OCI-LY7 (cell line): ENCODE results near the gene MYRFL. TPM values are rescaled to one million over a fixed set of nuclear protein-coding genes. Genes with fewer than 3 reads are reported as not detected.
A peak's percentile ranks its signal among the peaks of the same experiment; 100 is the strongest.

ENCODE experiments used
- BruUV-seq: library from RNA; stranded (reverse); fragments of 400-500 nt; replicated peaks from 2 replicates; lab custom pipeline; 2021; lab: Mats Ljungman, UMichigan
- CTCF ChIA-PET: fragments of 300-600 bp; sonication (Branson Sonifier 250); formaldehyde crosslinking; loops from one replicate; lab custom pipeline; 2022; ENCODE audit warnings: antibody characterized with exemption; ENCODE audit not compliant: unreplicated experiment; lab: Charles Lee
- POLR2A ChIA-PET: fragments of 300-600 bp; sonication (Branson Sonifier 250); formaldehyde crosslinking; loops from one replicate; lab custom pipeline; 2022; ENCODE audit warnings: antibody characterized with exemption; lab: Charles Lee
- DNase-seq: peaks from one replicate; pipeline ENCODE4 v3.0.0-alpha.2; 2015; ENCODE audit warnings: low spot score
- H2AFZ ChIP-seq: fragments of 200-600 bp; sonication (generic), shearing (Covaris generic); 2 replicates; pipeline ENCODE4 v1.6.1; 2014; ENCODE audit warnings: mild to moderate bottlenecking, antibody characterized with exemption, low read length, moderate library complexity
- H3K27ac ChIP-seq: fragments of 200-600 bp; sonication (generic); 2 replicates; pipeline ENCODE4 v1.5.1; 2014; ENCODE audit warnings: mixed run types, low read depth, mild to moderate bottlenecking, moderate library complexity, low read length, inconsistent platforms; ENCODE audit not compliant: poor library complexity, severe bottlenecking
- H3K36me3 ChIP-seq: fragments of 200-600 bp; sonication (generic); 2 replicates; pipeline ENCODE4 v1.6.1; 2014; ENCODE audit warnings: mild to moderate bottlenecking, antibody characterized with exemption, low read length, moderate library complexity, mixed read lengths; ENCODE audit not compliant: insufficient read depth
- H3K4me1 ChIP-seq: fragments of 200-600 bp; sonication (generic); 2 replicates; pipeline ENCODE4 v1.5.1; 2014; ENCODE audit warnings: mild to moderate bottlenecking, low read length; ENCODE audit not compliant: insufficient read depth, poor library complexity, severe bottlenecking
- H3K4me2 ChIP-seq: fragments of 200-600 bp; sonication (generic); 2 replicates; pipeline ENCODE4 v1.6.1; 2014; ENCODE audit warnings: mild to moderate bottlenecking, low read length
- H3K4me3 ChIP-seq: fragments of 200-600 bp; sonication (generic); 2 replicates; pipeline ENCODE4 v1.5.1; 2014; ENCODE audit warnings: mild to moderate bottlenecking, low read depth, low read length; ENCODE audit not compliant: poor library complexity, severe bottlenecking
- H3K79me2 ChIP-seq: fragments of 200-600 bp; sonication (generic); 2 replicates; pipeline ENCODE4 v1.6.1; 2016; ENCODE audit warnings: low read depth, mild to moderate bottlenecking, low read length, moderate library complexity, mixed read lengths; ENCODE audit not compliant: insufficient read depth
- H3K9me2 ChIP-seq: fragments of 200-600 bp; sonication (generic); 2 replicates; pipeline ENCODE4 v1.6.1; 2016; ENCODE audit warnings: mild to moderate bottlenecking, low read length, mixed read lengths; ENCODE audit not compliant: insufficient read depth
- H3K9me3 ChIP-seq: fragments of 200-600 bp; sonication (generic); 2 replicates; pipeline ENCODE4 v1.6.1; 2014; ENCODE audit warnings: mild to moderate bottlenecking, mixed run types, low read length, mixed read lengths
- H4K20me1 ChIP-seq: fragments of 200-600 bp; sonication (generic); 2 replicates; pipeline ENCODE4 v1.6.1; 2014; ENCODE audit warnings: mild to moderate bottlenecking, antibody characterized with exemption, low read length, moderate library complexity, mixed read lengths; ENCODE audit not compliant: insufficient read depth
- CTCF ChIP-seq: fragments of 200-600 bp; sonication (generic); conservative IDR thresholded peaks from 2 replicates; pipeline ENCODE4 v1.5.1; 2014; ENCODE audit warnings: mild to moderate bottlenecking, antibody characterized with exemption, low read length, moderate library complexity, mixed read lengths
- EZH2phosphoT487 ChIP-seq: fragments of 200-600 bp; sonication (generic); IDR thresholded peaks from 2 replicates; pipeline ENCODE4 v1.6.1; 2018; ENCODE audit warnings: low read depth, borderline replicate concordance, mild to moderate bottlenecking, mixed run types, antibody characterized with exemption, low read length, moderate library complexity, mixed read lengths
- intact Hi-C: fragments of 100-400 bp; cut with micrococcal nuclease; formaldehyde crosslinking; loops from one replicate; pipeline ENCODE4 v1.10.0; 2022; ENCODE audit not compliant: unreplicated experiment
- total RNA-seq, 2 experiments: library from RNA; depleted of rRNA in 1 of 2; stranded (reverse); fragments of >200 nt in 1 of 2; shearing (Covaris generic) in 1 of 2; gene quantifications; 2 replicates each; pipeline ENCODE4 v1.2.3, GENCODE V29; 2014 to 2022

The MYRFL gene
- total RNA-seq, 2 experiments from 2014 or later = 0.41 TPM; not detected in 1

- Histone ChIP-seq H3K9me2 (no peaks in the 10 kb centered on the region), H2AFZ (peak overlapping the region; percentile 6; the same call in 1 of the 2 replicates), H3K4me1 (peaks cover 66% of the 10 kb centered on the region), H3K4me2 (no peak overlapping the region), H3K36me3 (peaks cover 9% of the 10 kb centered on the region; the same call in 1 of the 2 replicates), H3K79me2 (no peaks in the 10 kb centered on the region), H3K27ac (no peak overlapping the region), H3K4me3 (no peak overlapping the region), H3K9me3 (peaks cover 13% of the 10 kb centered on the region), H4K20me1 (no peaks in the 10 kb centered on the region)
- BruUV-seq = no TSS peak
- no peak for TF ChIP-seq CTCF
- no peak for TF ChIP-seq EZH2phosphoT487
- ChIA-PET CTCF (no interaction called here), POLR2A (interaction anchor here (0.6 to 0.9 kb wide), 3 partner anchors 9 to 34 kb away, joined by 3 to 4 read pairs (median 3); no protein-coding TSS in a partner anchor)
- intact Hi-C loops = no loop called here
- DNase-seq = no peak
Measured at GRCh38 chr12:69910694-69911093, 85.7 kb downstream of the MYRFL start.

- Histone ChIP-seq H3K4me1 (peaks cover 53% of the 10 kb centered on the region), H3K36me3 (peaks cover 9% of the 10 kb centered on the region; the same call in 1 of the 2 replicates), H3K9me3 (peaks cover 13% of the 10 kb centered on the region), H3K79me2 (no peaks in the 10 kb centered on the region), H3K9me2 (no peaks in the 10 kb centered on the region), H2AFZ (no peak overlapping the region), H4K20me1 (no peaks in the 10 kb centered on the region), H3K4me3 (no peak overlapping the region), H3K4me2 (no peak overlapping the region), H3K27ac (no peak overlapping the region)
- intact Hi-C loops = no loop called here
- CTCF ChIA-PET = no interaction called here
- no peak for TF ChIP-seq CTCF
- DNase-seq = no peak
- POLR2A ChIA-PET = interaction anchor here (0.5 to 1.3 kb wide), 3 partner anchors 20 to 181 kb away, joined by 3 to 4 read pairs (median 3); no protein-coding TSS in a partner anchor
- BruUV-seq = no TSS peak
Measured at GRCh38 chr12:69913526-69913925, 88.5 kb downstream of the MYRFL start.

- Histone ChIP-seq H4K20me1 (no peaks in the 10 kb centered on the region), H3K36me3 (peaks cover 9% of the 10 kb centered on the region; the same call in 1 of the 2 replicates), H2AFZ (peak overlapping the region; percentile 29; the same call in 1 of the 2 replicates), H3K9me3 (peaks cover 13% of the 10 kb centered on the region), H3K27ac (no peak overlapping the region), H3K4me2 (no peak overlapping the region), H3K79me2 (no peaks in the 10 kb centered on the region), H3K9me2 (no peaks in the 10 kb centered on the region), H3K4me3 (no peak overlapping the region), H3K4me1 (peaks cover 28% of the 10 kb centered on the region)
- ChIA-PET CTCF (no interaction called here), POLR2A (interaction anchor here (0.6 to 2.1 kb wide), 5 partner anchors 10 to 378 kb away, joined by 3 to 8 read pairs (median 5); no protein-coding TSS in a partner anchor)
- TF ChIP-seq CTCF (no peak), EZH2phosphoT487 (no peak)
- intact Hi-C loops = no loop called here
- no peak for DNase-seq
- no TSS peak for BruUV-seq
Measured at GRCh38 chr12:69915964-69916363, 90.9 kb downstream of the MYRFL start.
